ENCODE results near the gene URAD. TPM values are rescaled to one million over a fixed set of nuclear protein-coding genes. Genes with fewer than 3 reads are reported as not detected.
"Not testable (repeated sequence)": the region's sequence is repeated elsewhere in the genome, so short reads cannot be mapped to it uniquely, and the experiment has no call there.

URAD gene
- polyA plus RNA-seq, 1 donor, result not detected

DNA sequence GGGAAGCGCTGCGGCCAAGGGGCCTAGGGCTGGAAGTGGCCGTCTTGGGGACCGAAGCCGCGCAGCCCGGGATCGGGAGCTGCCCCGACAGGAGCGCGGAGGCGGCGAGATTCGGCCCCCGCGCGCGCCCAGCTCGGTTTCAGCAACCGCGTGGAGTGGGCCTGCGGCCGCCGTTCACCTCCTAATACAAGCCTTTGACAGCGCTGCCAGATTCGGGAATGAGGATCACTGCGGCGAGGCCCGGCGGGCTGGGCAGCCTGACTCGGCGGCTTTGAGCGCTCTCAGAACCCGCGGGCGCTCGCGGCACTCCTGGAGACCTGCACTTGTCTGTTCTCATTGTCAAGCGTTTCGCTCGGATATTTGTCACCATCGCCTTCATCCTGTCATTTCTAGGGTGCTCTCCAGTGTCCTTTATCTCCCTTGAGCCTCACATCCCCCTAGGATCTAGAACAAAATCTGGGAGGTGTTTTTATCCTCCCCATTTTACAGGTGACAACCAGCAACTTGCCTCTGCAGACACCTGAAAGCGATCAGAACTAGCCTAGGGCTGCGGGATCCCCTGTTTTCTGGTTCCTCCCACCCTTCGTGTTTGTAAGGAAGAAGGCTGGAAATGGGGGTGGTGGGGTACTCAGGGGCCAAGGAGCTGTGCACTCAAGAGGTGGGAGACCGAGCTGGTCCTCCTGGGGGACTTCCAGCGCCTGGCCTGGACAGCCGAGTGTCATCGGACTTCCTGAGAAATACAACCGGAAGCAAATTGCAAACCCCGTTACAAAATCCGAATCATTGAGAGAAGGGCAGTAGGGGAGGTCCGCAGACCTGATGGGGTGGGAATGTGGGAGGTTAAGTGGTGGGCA, 17.9 kb downstream of the URAD start:
- no peak for DNase-seq (ENCODE audit: low read depth)

DNA sequence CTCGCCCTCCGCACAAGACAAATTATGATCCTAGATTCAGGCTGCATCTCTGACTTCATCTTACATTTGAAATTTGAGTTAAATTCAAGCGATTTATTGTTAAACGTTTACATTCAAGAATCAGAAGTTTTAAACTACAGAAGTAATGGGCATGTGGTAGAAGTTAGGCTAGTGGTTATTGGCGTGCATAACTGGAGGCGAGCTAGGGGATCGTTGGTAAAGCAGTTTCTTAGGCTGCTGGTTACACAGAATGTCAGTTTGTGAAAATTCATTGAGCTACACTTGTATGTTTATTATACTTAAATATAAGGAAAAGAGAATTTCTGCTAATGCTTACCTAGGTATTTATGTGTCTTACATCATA, 18.6 kb downstream of the URAD start:
- DNase-seq (ENCODE audit: low read depth), result no peak

DNA sequence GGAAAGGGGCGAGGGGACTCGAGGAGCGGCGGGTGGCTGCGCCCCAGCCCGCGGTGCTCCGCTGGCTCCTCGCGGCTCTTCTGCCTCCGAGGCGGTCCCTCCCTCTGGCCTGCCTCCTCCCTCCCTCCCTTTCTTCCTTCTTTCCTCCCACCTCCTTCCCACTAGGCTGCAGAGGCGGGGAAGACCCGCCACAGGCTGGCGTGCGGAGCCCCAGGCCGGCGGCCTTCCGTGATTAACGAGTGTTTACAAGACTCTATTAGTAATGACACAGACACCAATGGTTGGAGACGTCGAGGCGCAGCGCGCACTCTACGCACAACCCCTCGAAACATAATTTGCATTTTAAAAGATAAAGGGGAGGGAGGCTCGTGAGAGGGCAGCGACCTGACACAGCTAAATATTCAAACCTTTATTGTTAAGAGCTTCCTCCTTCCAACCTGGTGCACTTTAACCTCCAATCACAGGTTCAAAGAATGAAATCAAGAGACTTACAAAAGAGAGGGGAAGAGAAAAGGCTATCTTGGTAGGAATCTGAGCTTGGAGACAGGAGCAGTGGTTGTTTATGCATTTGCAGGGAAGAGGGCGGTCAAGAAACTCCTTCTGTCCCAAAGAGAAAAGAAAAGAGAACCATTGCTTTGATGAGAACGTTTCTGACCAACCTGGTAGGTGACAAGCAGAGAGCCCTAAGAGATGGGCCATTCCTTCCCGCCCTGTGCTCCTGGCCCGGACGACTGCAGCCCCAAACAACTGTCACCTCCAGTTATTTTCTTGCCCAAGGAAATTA, 19.2 kb downstream of the URAD start, which contains the start of gene CDX2:
Gene CDX2, minus strand, starts transcription at position 234 of the 784 bp plus-strand sequence. CDS start 309 bp downstream, outside the sequence.
- no peak for DNase-seq (ENCODE audit: low read depth)

DNA sequence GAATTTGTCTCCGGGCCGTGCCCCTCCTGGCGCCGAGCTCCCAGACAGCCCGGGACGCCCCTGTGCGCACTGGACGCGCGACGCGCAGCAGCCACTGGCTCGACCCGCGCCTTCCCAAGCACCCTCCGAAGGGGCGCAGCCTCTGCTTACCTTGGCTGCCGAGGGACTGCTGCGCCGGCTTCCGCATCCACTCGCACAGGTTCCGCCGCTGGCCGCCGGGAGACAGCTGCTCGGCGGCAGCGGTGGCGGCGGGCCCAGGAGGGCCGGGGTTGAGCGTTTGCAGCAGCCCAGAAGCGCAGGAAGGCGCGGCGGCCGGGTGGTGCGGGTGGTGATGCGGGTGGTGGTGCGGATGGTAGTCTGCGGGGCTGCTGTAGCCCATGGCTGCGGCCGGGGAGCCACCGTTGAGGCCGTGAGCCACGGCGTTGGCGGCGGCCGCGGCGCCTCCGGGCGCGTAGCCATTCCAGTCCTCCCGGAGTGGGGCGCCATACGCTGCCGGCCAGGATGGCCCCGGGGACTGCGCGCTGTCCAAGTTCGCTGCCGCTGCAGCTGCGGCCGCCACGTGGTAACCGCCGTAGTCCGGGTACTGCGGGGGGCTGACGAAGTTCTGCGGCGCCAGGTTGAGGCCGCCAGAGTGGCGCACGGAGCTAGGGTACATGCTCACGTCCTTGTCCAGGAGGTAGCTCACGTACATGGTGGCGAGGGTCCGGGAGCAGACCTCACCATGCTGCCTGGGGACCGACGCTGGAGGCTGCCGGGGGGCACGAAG, 20.0 kb downstream of the URAD start:
- DNase-seq (ENCODE audit: low read depth), result no peak

DNA sequence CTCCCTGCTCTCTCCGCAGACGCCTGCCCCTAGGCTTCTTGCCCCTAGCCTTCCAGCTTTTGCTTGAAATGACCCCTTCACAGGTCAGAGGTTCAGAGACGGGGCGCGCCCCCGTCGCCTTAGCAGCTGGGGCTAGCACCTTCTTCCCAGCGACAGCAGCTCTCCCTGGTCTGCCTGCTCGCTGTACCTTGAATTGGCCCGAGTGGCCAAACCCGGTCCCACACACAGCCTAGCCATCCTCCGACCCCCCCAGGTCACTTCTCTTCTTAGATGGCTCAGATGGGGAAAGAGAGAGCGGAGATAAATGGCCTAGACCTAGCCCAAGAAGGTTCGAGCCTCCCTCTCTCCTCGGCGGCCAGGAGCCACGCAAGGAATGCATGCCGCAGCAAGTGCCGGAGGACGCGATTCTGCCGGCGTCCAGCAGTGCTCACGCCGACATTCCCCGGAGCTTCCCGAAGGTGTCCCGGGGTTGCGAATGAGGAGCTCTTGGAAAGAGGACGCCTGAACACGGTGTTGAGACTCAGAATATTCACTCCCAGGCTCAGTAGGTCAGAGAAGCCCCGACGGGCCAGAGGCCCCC, 20.7 kb downstream of the URAD start:
- no peak for DNase-seq (ENCODE audit: low read depth)

DNA sequence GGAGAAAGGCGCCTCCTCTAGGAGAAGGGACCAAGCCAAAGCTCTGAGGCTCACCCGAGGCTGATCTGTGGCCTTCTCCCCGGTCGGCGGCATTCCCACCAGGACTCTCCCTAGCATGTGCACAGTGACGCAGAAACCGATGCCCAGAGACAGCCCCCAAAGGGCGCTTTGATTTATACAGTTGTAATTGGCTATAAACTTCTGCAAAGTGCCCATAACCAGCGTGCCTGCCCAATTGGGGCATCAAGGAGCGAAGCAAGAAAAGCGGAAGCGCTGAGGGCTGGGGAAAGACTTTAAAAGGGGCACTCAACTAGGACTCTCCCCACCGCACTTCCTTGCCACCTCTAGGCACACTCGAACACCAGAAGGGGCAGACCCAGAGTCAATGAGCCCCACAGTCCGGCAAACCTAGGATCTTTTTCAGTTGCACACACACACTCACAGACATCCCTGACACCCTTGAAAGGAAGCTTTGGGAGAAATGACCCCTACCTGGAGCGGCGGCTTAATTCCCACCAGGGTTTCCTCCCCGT, 21.2 kb downstream of the URAD start:
- DNase-seq (ENCODE audit: low read depth), result no peak

DNA sequence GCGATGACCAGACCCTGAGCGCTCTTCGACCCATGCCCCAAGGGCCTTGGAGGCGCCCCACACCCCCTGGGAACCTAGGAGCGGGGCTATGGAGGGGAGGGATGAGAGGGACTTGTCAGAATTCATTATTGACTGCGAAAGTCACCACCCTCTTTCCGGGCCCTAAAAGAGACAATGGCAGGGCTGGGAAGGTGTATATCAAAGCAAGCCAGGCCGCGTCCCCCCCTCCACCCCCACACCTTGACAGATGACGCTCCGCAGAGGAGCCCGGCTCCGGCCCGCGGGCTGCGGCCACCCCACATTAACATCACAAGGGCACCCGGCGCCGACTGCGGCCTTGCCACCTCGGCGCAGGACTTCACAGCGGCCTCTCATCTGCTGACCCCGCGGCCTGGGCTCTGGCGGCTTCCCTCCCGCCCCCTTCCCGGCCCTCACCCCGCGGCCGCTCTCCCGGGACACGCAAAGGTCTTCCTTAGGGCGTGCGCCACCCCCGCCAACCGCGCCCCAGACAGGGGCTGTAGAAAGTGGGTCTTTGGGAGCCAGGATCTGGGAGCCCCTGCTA, 21.8 kb downstream of the URAD start:
- DNase-seq (ENCODE audit: low read depth), result no peak

DNA sequence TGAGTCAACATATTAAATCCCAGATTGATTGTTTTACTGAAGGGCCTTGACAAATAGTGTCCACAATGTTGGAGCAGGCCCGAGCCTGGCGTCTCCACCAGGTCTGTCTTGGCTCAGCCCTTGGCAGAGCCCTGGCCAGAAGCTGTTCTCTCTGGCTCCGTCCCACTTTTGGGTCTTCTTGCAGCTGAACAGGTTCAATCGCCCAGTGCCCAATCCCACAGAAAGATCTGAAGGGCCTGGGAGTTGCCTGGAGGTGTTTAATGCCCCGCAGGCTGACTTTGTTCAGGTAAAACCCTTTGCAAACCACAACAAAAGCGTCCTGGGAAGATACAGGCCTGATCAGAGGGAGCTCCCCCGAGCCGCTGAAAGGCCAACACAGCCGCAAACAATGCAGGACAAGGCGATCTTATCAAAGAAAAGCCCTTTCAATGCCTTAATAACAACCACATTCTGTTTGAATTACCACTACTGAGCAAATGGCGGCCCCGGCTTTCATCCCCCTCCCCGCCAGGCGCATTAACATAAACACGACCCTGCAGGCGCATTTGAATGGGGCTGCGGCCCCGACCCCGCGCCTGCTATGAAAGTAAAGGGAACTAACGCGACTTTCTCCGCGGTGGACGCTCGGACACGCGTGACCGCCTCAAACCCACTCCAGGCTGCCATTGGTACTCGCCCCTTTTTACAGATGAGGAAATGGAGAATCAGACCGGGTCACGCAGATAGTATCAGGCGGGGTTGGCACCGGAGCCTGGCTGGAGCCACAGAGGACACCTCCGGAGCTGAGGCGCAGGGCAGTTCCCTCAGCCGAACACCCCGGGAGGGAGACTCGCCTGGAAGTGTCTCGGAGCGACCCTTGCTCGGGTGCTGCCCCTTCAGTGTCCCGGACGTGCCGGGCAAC, 22.5 kb downstream of the URAD start:
- no peak for DNase-seq (ENCODE audit: low read depth)

DNA sequence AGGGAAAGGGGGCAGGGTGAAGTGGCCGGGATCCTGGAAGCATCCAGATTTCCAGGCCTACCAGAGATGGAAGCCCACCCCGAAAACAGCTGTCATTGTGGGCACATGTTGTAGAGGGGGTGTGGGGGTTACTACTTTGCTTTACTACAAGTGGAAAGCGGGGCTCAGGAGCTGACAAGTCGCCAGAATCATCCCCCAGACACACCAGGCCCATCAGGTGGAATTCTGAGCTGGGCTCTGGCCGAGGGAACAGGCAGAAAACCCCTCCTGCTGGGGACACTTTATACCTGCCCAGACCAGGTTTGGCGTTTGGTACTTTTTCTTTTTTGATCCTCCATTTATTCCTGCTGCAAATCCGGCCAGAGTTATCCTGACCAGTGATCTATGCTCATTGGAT, 23.2 kb downstream of the URAD start:
- no peak for DNase-seq (ENCODE audit: low read depth)

DNA sequence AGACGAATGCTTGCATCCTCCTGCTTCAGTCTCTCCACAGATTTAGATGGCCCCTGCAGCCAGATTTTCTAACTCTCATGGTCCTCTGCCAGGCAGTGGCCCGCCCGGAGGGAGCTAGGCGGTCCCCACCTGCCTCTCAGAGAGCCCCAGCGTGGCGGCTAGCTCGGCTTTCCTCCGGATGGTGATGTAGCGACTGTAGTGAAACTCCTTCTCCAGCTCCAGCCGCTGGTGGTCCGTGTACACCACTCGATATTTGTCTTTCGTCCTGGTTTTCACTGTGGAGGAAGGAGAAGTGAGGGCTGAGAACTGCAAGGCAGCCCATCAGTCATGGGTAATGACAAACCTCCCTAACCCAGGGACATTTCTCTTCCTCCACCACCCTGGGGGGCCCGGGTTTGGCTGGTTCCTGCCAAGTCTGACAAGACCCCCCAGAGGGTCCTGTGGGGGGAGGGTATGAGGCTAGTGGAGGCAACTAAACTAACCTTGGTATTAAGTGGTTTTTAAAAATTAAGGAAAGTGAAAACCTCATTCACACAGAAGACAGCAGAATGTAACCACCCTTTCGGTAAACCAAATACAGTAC, 23.7 kb downstream of the URAD start:
- no peak for DNase-seq (ENCODE audit: low read depth)

DNA sequence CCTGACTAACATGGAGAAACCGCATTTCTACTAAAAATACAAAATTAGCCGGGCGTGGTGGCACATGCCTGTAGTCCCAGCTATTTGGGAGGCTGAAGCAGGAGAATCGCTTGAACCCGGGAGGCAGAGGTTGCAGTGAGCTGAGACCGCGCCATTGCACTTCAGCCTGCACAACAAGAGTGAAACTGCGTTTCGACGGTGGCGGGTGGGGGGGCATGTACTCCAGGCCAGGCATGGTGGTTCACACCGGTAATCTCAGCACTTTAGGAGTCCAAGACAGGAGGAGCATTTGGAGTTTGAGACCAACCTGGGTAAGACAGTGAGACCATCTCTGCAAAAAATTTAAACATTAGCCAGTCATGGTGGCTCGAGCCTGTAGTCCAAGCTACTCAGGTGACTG, 24.3 kb downstream of the URAD start:
- DNase-seq (ENCODE audit: low read depth), result not testable (repeated sequence)

DNA sequence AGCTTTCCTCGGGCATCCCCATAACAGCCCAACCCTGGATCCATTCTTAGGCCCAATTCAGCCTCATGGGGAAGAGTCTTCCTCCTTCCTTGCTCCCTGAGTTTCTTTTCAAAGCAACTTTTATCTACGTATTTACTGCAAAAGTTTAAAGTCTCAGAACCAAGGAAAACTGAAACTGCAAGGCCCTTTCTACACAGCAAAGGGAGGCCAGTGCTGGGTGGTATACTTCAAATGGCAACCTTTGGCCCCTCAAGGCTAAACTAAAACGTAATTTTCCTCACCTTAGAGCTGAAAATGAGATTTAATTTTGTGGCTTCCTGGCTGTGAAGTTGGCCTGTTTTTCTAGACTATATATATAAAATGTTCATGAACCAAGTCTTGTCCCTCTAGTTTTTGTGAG, 25.0 kb downstream of the URAD start:
- no peak for DNase-seq (ENCODE audit: low read depth)

DNA sequence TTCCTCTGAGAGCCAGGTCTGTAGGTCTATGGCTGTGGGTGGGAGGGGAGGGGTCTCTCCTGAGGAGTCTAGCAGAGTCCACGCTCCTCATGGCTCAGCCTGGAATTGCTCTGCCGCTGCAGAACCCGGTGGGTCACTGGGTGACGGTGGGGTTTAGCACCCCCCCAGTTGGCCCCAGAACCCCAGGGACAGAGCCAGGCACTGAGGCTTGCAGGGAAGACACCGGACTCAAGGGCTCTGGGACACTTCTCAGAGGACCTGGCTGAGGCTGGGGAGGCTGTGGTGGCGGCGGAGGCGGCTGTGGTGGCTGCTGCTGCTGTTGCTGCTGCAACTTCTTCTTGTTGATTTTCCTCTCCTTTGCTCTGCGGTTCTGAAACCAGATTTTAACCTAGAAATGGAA, 25.5 kb downstream of the URAD start:
- no peak for DNase-seq (ENCODE audit: low read depth)

DNA sequence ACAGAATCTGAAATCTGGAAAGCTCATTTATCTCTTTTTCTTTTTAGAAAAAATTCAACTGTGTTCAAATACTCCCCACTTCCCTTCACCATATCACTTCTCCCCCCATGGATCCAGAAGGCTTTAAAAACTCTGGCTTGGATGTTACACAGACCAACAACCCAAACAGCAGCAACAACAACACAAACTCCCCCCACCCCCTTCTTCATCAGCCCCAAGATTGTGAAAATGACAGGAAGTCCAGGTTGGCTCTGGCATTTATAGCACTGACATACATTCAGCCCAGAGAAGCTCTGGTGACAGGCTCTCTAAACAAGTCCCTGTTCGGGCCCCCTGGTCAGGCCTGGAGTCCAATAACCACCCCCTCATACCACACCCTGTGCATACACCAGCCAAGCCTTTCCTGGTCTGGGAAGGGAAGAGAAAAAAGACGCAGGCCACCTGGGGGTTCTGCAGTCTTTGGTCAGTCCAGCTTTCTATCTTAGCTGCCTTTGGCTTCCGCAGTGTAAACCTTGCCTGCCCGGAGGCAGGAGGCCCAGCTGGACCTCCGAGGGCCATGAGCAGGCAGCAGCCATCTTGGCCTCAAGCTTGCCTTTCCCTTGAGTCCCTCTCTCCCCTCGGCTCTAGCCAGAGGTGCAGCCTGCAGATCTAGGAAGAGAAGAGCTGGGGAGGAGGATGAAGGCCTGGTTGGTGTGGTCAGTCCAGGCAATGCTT, 26.2 kb downstream of the URAD start:
- no peak for DNase-seq (ENCODE audit: low read depth)

DNA sequence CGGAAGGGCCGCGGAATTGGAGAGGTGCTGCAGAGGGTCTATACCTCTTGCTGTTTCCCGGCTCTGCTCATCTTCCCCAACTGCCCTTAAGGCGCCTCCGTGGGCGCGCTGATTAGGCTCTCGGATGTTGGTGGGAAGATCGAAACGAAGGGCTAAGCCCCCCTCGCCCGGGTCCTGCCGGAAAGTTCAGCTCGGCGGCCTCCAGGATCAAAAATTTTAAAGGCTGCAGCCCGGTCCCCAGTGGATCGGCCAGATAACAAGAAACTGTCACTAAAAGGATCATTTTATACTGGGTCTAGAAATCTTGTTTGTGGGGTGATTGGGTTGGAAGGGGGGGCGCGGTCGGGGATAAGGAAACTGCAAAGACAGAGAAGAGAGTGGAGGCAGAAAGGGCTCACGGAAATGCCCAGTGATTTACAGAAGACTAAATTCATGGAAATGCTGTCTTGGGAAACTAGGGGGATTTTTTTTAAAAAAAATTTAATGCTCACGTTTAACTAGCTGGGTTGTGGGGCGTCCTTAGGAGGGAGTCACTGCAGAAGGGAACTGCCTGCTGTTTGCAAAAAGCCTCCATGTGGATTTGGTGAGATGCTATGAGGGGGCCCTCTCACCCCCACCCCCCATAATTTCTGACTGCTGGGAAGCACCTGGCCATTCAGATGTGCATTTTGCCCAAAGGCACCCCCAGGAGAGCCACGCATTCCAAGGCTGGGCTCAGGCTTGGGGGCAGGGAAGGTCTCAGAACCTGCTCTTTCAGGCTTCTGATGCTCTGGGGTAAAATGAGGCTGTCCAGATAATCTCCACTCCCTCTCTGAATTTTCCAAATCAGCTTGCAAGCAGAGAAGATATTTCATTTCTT, 27.0 kb downstream of the URAD start:
- no peak for DNase-seq (ENCODE audit: low read depth)

DNA sequence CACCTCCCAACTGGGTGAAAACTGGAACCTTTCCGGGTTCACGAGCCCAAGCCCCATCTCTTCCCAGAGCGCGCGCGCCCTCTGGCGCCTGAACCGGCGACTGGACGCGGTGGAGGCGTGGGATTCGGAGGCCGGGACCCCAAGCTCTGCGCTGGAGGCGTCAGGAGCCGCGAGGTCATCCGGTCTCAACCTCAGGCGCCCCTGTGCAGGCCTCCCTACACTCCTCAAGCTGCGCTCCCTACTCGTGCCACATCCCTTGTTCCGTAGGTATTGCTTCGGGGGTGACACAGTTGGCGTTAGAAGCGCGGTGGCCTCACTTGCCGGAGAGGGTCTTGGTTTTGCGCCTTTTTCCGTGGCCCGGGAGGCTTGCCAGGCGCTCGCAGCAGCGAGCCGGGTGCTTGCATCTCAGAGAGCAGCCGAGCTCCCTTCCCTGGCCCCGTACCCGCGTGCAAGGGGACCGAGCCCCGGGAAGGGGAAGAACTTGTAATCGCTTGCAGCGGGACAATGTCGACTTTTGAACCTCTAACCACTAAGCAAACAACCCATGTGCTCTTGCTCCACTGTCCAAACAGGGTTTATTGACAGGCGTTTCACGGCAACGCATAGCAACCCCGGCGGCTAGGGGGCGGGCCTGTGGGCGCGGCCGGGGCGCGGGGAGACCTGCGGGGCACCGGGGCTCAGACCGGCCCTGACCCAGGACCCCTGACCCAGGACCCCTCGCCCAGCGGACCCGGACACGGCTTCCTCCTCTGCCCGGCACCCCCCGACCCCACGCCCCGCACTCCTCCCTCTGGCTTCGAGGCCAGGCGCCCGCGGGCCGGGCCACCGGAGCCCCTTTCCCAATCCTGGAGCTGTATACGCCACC, 27.9 kb downstream of the URAD start:
- no peak for DNase-seq (ENCODE audit: low read depth)

DNA sequence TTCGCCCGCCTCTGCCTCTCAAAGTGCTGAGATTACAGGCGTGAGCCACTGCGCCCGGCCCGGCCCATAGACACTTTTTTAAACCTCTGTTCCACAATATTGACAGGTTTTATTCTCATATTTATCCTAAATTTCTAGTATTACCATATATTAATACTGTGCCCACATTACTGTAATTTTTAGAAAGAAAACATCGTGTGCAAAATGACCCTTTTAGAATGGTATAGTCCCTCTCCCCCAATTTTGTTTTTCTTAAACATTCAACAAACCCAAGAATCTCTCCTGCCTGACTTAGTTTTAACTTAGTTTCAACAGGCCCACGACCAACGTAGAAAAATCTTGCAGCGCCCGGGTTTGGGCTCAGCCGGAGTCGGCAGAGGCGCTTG, 28.5 kb downstream of the URAD start:
- no peak for DNase-seq (ENCODE audit: low read depth)
